Stomach smooth muscle (tissue), 2 donors: Measurements from ENCODE around the gene PCNT.

Experiments
- H3K27ac ChIP-seq: one replicate; pipeline ENCODE4 v1.7.0; 2013; ENCODE audit warnings: mild to moderate bottlenecking, low read length, inconsistent platforms
- H3K27me3 ChIP-seq, 2 donors: one replicate each; pipeline ENCODE4 v1.7.0; 2013; ENCODE audit warnings: low read length in 2 of 2; ENCODE audit not compliant: insufficient read depth in 2 of 2, control insufficient read depth in 1 of 2
- H3K36me3 ChIP-seq, 2 donors: one replicate each; pipeline ENCODE4 v1.7.0; 2013; ENCODE audit warnings: low read length in 2 of 2; ENCODE audit not compliant: control insufficient read depth in 2 of 2, insufficient read depth in 2 of 2
- H3K4me1 ChIP-seq: one replicate; pipeline ENCODE4 v1.7.0; 2013; ENCODE audit warnings: low read length; ENCODE audit not compliant: control insufficient read depth, insufficient read depth
- H3K4me3 ChIP-seq, 2 donors: one replicate each; pipeline ENCODE4 v1.7.0; 2013; ENCODE audit warnings: low read length in 2 of 2
- H3K9ac ChIP-seq, 2 donors: one replicate each; pipeline ENCODE4 v1.7.0; 2013; ENCODE audit warnings: low read length in 2 of 2, mild to moderate bottlenecking in 1 of 2
- H3K9me3 ChIP-seq, 2 donors: one replicate each; pipeline ENCODE4 v1.7.0; 2013; ENCODE audit warnings: low read length in 2 of 2; ENCODE audit not compliant: control insufficient read depth in 2 of 2
- donor health status: healthy.
- donor health status: Pancreatic carcinoma.

PCNT gene

DNA sequence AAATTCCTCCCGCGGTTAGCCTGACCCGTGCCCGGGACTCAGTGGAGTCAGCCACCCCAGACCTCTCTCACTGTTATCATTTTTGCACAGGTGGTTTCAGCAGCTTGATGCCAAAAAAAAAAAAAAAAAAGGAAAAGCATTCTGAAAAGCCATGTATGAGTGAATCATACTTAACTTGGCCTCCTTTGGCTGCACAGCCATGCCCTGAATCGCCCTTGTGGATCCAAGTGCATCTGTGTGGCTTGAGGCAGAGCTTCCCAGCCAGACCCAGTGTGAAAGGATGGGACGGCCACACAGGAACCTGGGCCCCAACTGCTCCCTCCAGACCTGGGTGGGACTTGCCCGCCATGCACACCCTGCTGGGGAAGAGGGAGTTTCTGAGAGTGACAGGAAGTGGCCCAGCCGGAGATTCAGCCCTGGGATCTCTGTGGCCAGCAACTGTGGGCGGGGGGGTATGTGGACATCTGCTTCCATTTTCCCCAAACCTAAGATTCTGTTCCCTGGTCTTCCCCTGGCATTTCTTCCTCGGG is 29.2 kb upstream of the PCNT start:
- Histone ChIP-seq H3K27ac (no peak overlapping the region), H3K4me3 (no peak overlapping the region), H3K36me3 (peaks cover 6% of the 10 kb centered on the region in 2 donors), H3K9me3 (no peaks in the 10 kb centered on the region), H3K4me1 (peaks cover 8% of the 10 kb centered on the region), H3K9ac (no peak overlapping the region), H3K27me3 (peaks cover 7 to 14% of the 10 kb centered on the region in 2 donors)

DNA sequence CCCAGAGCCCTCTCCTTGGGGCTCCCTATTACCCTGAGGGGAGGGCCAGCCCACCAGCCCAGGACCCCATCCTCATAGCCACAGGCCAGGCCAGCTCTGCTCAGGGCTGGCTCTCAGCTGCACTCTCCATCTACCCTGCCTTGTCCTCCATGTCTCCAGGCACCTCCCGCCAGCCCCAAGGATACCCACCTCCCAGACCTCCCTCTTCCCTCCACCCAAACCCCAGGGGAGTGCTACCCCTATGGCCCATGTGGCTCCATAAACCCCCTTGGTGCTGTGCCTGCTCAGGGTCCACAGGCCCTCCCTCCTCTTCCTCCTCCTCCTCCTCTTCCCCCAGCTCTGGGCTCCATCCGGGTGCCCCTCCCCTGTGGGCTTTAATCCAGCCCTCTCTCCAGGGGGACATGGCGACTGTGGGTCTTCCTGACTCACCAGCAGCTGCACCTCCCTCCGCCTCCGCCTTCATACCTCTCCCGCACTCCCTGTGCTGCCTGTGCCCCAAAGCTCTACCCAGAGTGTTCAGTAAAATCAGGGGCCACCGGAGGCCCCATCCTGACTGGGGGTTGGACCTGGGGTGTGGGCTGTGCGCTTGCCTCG is 28.7 kb upstream of the PCNT start:
- H3K4me1 ChIP-seq = peaks cover 8% of the 10 kb centered on the region
- no peak overlapping the region for H3K4me3 ChIP-seq
- H3K9me3 ChIP-seq = no peaks in the 10 kb centered on the region
- H3K36me3 ChIP-seq = peaks cover 6% of the 10 kb centered on the region in 2 donors
- H3K27me3 ChIP-seq = peaks cover 9 to 14% of the 10 kb centered on the region in 2 donors
- H3K9ac ChIP-seq = no peak overlapping the region
- no peak overlapping the region for H3K27ac ChIP-seq

DNA sequence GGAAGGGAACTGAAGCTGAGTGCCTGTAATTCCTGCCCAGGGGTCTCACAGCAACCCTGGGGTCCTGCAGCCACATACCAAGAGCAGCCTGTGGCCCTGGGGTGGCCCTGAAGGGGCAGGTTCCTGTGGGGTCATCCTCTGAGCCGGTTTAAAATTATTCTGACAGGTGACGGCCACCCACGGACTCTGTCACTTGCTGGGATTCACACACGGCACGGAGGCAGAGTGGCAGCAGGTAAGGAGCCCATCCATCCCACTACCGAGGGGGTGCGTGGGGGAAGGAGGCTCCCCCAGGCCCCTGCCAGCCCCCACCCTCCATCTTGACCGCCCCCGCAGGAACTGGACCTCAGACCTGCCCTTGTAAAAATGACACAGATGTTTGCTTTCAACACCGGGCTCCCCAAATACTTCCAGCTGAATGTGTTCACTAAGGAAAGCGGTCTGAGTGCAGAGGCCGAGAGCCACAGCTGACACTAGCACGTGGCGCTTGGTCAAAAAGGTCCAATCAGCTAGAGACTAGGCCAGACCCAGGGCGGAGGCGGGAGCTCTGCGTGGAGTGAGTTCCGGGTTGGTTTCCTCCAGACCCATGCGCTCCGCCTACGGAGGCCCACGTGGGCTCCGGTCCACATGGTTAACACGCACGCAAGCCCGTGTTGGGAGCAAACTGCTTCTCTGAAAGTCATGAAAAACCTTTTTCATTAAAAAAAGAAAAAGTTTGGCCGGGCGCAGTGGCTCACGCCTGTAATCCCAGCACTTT is 27.8 kb upstream of the PCNT start:
- Histone ChIP-seq H3K9ac (no peak overlapping the region), H3K27me3 (peaks cover 9 to 14% of the 10 kb centered on the region in 2 donors), H3K4me3 (no peak overlapping the region), H3K4me1 (peaks cover 8% of the 10 kb centered on the region), H3K36me3 (peaks cover 5 to 6% of the 10 kb centered on the region in 2 donors), H3K27ac (no peak overlapping the region), H3K9me3 (no peaks in the 10 kb centered on the region)

GRCh38 chr21:46297338-46298271 is 26.4 kb upstream of the PCNT start:
- Histone ChIP-seq H3K36me3 (no peaks in the 10 kb centered on the region), H3K9ac (peak overlapping the region in 1 of 2 donors; percentile 5), H3K27ac (no peak overlapping the region), H3K9me3 (no peaks in the 10 kb centered on the region), H3K4me1 (peaks cover 8% of the 10 kb centered on the region), H3K27me3 (peaks cover 9 to 14% of the 10 kb centered on the region in 2 donors), H3K4me3 (peak overlapping the region; percentile 49 to 70)

DNA sequence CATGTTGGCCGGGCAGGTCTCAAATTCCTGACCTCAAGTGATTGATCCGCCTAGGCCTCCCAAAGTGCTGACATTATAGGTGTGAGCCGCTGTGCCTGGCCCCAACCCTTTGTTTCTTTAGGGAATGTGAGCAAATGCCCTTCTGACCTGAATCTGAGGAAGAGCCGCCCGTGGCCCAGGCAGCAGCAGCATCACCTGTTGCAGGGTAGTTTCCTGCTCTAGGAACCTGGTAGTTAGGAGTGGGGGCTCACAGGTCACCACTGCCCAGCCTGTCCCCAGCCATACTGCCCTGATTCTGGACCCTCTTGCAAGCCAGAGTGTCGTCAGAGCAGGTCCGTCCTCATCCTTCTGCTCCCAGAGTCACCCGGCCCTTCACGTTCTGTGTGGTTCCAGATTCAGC is 24.8 kb upstream of the PCNT start:
- Histone ChIP-seq H3K9me3 (no peaks in the 10 kb centered on the region), H3K36me3 (no peaks in the 10 kb centered on the region), H3K27ac (no peak overlapping the region), H3K4me1 (peaks cover 8% of the 10 kb centered on the region), H3K27me3 (peaks cover 9 to 14% of the 10 kb centered on the region in 2 donors), H3K9ac (no peak overlapping the region), H3K4me3 (no peak overlapping the region)

DNA sequence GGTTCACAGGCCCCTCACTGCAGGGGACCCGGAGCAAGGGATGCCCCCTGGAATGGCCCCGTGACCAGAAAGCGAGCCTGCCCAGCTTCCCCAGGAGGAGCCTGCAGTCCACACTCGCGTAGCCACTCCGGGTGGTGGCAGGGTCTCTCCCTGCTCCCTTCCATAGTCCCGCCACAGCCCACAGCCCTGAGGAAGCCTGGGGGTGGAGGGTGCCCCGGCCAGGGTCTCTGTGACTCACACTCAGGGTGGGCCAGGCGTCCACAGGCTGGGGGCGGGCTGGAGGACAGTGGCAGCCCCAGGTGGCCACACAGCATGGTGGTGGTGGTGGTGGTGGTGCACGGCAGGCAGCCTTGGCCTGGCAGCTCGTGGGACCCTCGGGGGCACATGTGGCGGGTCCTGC is 22.2 kb upstream of the PCNT start:
- Histone ChIP-seq H3K4me3 (no peak overlapping the region), H3K27ac (no peak overlapping the region), H3K4me1 (peaks cover 8% of the 10 kb centered on the region), H3K36me3 (peaks cover 3% of the 10 kb centered on the region in 2 donors), H3K9me3 (no peaks in the 10 kb centered on the region), H3K27me3 (peaks cover 9 to 14% of the 10 kb centered on the region in 2 donors), H3K9ac (no peak overlapping the region)

DNA sequence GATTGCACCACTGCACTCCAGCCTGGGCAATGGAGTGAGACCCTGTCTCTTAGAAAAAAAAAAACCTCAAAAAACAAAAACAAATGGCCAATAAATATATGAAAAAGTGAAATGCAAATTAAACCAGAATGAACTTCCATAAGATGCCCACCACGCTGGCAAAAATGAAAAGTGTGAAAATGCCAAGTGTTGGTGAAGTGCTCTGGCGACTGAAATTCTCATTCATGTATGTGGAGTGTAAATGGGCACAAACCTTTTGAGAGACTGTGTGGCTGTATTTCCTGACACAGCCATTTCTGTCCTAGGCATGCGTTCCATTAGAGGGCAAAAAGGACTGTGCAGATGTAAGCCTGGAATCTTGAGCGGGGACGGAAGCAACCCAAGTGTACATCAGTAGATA is 19.5 kb upstream of the PCNT start:
- Histone ChIP-seq H3K9me3 (no peaks in the 10 kb centered on the region), H3K36me3 (peaks cover 3% of the 10 kb centered on the region in 2 donors), H3K4me1 (no peaks in the 10 kb centered on the region), H3K9ac (no peak overlapping the region), H3K27ac (no peak overlapping the region), H3K27me3 (peaks cover 0 to 4% of the 10 kb centered on the region in 2 donors), H3K4me3 (no peak overlapping the region)

DNA sequence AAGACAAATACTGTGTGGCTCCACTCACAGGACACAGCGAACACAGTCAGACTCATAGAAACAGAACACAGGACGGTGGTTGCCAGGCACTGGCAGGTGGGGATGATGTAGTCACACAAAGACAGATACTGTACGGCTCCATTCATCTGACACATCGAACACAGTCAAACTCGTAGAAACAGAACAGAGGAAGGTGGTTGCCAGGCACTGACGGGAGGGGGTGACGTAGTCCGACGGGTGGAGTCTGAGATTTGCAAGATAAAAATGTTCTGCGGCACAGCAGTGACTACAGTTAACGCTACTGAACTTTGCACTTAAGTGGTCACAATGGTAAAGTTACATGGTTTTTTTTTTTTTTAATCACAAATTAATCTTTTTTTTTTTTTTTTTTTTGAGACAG is 19.0 kb upstream of the PCNT start:
- Histone ChIP-seq H3K27me3 (no peaks in the 10 kb centered on the region), H3K36me3 (peaks cover 3% of the 10 kb centered on the region in 2 donors), H3K27ac (no peak overlapping the region), H3K9ac (no peak overlapping the region), H3K9me3 (no peaks in the 10 kb centered on the region), H3K4me1 (no peaks in the 10 kb centered on the region), H3K4me3 (no peak overlapping the region)

DNA sequence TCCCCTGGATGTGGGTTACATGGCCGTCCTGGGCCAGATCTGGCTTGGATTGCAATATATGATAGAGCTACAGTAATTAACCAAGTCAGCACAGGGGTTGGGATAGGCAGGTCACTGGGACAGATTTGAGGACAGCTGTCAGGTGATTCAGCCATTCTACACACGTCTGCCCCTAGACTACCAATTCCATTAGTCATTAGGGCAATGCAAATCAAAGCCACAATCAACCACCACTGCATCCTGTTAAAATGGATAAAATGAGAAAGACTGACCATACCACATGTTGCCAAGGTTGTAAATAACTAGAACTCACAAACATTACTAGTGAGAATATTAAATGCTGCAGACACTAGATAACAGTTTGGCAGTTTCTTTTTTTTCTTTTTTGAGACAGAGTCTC is 16.3 kb upstream of the PCNT start:
- Histone ChIP-seq H3K27ac (no peak overlapping the region), H3K4me1 (no peaks in the 10 kb centered on the region), H3K9me3 (no peaks in the 10 kb centered on the region)

GRCh38 chr21:46308431-46308830 is 15.5 kb upstream of the PCNT start:
- no peak overlapping the region for H3K9ac ChIP-seq
- H3K27ac ChIP-seq = no peak overlapping the region
- H3K27me3 ChIP-seq = no peaks in the 10 kb centered on the region
- no peak overlapping the region for H3K4me3 ChIP-seq
- H3K36me3 ChIP-seq = peaks cover 3% of the 10 kb centered on the region in 2 donors
- no peaks in the 10 kb centered on the region for H3K4me1 ChIP-seq
- no peaks in the 10 kb centered on the region for H3K9me3 ChIP-seq

More for the DNA sequence above, 16.3 kb upstream of the PCNT start:
- peaks cover 3% of the 10 kb centered on the region in 2 donors for H3K36me3 ChIP-seq
- no peak overlapping the region for H3K4me3 ChIP-seq
- H3K9ac ChIP-seq = no peak overlapping the region
- H3K27me3 ChIP-seq = no peaks in the 10 kb centered on the region
